AG08395 (cell line): ENCODE results near the gene HYDIN.
"Not testable (repeated sequence)": the region's sequence is repeated elsewhere in the genome, so short reads cannot be mapped to it uniquely, and the experiment has no call there.

Experiments
- DNase-seq: peaks from one replicate; pipeline ENCODE4 v3.0.0; 2012; ENCODE audit warnings: mixed read lengths, low spot score

The HYDIN gene

DNA sequence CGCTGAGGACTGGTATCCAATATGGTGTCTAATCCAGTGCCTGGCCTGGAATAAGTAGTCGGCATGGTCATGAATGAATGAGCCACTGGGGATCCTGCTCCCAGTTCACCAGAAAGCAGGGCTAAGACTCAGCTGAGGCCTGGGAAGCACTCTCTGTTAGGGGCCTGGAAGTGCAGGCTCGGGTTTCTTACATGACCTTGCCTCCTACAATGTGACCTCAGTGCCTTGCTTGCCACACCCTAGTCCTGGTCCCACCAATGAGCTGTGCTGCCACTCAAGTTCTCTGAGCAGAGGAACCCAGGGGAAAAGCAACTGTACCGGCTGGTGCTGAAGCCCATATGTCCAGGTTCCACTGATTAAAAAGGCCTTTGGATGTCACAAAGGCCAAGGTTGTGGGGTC lies 238.0 kb downstream of the HYDIN start:
- not testable (repeated sequence) for DNase-seq

DNA sequence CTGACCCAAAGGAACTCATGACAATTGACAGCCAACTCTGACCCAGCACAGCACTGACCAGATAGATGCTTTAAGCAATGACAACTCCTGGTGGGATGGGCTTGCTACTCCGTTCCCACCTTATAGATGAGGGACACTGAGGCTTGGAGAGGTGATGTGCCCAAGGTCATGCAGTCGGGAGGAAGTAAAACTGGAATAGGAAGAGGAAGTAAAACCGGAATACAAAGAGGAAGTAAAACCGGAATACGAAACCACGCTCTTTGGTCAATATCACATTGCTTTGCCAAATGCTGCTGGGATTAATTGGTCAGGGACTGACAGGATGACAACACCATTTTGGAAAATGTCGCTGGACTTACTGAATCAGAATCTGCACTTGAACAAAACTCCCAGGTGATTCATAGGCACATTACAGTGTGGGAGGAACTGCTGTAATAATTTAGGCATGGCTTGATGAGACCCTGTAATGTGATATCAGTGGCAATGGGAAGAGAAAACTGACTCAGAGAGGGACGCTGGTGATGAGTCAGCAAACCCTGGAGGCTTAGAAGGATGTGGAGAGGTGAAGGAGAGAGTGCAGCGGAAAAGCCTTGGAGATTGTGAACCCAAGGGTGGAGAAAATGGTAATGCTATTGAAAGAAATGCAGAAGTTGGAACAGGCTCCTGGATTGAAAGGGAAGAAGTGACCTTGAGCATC lies 243.4 kb downstream of the HYDIN start:
- not testable (repeated sequence) for DNase-seq

DNA sequence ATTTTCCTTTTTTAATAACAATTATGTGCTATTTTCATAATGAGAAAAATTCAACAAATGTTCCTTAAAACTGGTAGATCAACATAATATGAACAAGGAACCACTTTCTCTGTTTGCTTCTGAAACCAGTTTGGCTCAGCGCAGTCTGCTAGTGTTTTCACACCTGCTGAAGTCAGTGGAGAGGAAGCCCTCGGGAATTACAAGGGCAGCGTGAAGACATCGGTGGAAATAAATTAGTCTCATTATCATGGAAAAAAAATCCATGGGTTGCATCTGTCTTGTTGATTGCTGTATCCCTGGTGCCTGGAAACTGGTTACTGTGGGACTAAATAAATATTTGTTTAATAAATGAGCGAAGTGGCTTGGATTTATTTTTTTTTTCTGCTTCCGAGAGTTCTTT lies 245.8 kb downstream of the HYDIN start:
- not testable (repeated sequence) for DNase-seq

DNA sequence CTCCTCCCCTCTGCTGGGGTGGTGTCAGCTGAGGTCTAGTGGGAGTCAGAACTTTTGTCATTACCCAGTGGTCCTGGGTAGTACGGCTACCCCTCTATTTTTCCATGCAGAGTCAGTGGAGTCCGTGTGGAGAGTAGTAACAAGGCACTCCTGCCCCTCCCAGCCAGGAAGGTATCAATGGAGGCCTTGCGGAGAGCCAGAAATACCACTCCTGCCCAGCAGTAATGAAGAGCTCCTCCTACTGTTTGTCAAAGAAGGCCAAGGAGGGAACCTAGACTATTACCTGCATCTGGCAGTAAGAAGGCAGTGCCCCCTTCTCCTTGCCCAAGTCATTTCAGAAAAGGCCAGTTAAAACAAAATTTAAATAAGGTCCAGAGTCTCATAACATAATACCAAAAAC lies 262.2 kb downstream of the HYDIN start:
- DNase-seq = not testable (repeated sequence)

DNA sequence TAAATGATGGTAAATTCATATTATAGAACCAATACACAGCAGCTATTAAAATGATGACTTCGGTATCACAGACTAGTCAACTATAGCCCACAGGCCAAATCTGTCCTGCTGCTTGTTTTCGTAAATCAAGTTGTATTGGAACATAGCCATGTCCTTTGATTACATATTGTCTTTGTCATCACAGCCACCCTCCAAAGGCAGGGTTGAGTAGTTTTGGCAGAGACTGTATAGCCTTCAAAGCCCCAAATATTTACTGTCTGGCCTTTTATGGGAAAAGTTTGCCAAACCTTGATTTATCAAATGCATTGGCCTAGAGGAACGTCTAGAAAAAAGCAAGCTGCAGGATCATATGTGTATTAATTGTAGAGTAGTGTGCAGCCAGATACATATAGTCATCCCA lies 270.4 kb downstream of the HYDIN start:
- DNase-seq = not testable (repeated sequence)

DNA sequence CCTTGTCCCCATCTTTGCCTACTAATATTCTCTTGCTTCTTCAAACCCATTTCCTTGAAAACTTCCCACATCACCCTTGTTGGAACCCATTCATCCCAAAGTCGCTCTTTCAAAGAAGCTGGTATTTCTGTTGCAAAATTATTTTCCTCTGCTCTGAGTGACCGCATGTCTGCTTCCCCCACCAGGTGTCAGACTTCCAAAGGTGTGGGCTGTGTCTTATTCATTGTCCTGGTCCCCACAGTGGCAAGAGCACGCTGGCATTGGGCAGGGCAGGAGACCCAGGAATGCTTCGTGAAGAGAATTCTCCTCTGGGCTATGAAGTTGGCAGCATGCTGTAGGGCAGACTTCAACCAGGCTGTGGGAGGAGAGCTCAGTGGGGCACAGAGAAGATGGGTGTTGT lies 275.6 kb downstream of the HYDIN start:
- DNase-seq = not testable (repeated sequence)

DNA sequence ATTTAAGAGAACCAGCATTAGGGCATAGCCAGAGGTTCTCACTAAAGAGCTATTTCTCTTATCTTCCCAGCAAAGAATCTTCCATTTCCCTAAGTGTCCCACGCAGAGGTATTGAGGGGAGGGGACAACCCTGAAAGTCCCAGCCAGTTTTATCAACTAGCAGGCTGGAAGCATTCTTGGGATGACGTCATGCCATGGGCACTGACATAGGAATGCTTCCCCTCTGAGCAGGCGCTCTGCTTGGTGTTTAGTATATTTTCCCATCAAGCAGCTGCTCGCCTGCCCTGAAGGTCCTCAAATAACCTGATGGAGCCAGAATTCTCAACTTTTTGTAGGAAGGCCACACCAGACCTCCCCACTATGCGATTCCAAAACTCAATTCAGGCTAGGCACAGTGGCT lies 276.7 kb downstream of the HYDIN start:
- not testable (repeated sequence) for DNase-seq

DNA sequence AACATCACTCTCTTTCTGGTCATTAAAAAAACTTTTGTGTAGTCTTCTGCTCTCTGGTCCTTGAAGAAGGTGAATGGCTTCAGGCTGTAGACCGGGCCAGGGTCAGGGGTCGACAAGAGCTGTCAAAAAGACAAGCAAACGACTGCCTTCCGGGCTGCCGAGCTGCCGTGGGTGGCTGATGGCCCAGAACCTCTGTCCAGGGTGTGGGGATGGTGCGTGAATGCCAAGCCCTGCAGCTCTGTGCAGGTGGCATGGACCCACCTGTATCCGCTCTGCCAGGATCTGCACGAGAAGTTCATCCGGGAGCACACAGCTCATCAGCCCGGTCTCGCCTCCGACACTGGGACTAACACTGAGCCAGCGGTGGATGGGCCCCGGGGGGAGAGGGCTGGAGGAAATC lies 287.0 kb downstream of the HYDIN start:
- not testable (repeated sequence) for DNase-seq

DNA sequence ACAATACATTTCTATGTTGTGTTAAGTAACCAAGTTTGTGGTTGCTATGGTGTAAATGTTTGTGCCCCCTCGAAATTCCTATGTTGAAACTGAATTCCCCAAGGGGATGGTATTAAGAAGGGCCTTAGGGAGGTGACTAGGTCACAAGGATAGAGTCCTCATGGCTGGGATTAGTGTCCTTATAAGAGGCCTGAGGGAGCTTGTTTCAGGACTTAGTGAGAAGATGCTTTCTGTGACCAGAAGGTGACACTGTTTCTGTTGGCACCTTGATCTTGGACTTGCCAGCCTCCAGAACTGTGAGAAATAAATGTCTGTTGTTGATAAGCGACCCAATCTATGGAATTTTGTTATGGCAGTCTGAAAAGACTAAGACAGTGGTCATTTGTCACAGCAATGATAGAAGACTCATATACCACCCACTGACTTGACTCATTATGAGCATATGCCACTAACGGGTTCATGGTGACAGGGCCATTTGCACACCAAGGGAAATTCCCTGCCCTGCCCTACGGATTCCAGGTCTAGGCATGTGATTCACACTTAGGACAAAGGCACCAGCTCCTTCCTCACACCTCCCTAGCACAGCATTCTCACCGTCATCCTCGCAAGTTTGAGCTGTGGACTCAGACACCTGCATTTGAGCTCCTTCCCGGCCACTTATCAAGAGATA lies 290.7 kb downstream of the HYDIN start:
- not testable (repeated sequence) for DNase-seq

DNA sequence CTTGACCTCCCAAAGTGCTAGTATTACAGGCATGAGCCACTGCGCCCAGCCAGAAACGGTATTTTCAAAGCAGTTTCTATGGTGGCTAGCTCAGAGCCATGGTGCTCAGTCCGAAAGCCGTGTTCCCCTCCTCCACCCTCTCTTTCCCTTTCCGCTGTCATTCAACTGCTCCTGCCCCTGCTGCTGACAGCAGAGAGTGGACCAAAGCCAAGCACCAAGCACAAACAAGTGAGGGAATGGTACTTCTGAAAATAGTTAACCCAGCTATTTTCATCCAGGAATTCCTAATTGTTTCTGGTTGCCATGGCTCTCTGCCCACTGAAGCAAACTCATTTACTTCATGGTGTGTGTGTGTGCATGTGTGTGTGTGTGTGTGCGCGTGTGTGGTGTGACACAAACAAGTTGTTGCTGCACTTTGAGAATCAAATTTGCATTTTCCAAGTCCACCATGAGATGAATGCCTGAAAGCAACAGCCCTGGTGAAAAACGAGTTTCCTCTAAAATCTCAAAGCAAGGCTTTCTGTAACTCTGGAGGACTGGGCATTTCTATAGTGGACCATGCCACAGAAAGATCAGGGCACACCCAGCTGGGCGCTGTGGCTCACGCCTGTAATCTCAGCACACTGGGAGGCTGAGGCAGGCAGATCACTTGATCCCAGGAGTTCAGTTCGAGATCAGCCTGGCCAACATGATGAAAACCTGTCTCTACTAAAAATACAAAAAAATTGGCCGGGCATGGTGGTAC lies 293.6 kb downstream of the HYDIN start:
- DNase-seq = not testable (repeated sequence)

DNA sequence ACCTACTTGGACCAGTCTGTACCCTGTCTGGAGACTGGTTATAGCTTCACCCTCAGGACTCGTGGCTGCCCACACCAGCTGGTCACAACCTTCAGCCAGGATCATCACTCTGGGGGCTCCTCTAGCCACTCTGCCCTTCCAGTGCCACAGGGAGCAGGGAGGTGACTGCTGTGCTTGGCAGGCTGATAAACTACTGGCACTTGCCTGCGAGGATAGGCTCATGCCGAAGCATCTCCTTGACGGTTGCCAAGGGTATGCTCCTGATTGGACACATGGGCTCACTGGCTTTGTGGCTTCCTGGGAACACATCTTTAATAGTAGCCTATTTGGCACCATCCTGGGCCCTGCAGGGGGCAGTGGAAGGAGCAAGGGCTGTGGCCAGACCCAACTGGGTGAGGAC lies 295.2 kb downstream of the HYDIN start:
- not testable (repeated sequence) for DNase-seq

DNA sequence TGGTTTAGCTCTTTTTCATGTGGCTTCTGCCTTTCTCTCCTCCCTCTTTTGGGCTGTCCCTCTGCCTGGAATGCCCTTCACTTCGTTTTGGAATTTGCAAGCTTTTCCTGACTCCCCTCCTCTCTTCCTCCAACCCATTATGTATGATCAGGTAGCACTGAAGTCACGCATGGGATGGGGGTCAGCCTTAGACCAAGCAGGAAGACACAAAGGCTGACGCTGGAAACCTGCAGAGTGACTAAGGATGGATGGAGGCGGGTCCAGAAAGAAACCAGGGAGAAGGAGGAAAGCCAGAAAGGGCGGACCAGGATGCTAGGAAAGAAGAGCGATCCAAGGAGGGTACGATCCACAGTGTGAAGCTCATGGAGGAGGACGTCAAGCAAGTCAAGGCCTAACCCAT lies 296.8 kb downstream of the HYDIN start:
- DNase-seq = not testable (repeated sequence)

DNA sequence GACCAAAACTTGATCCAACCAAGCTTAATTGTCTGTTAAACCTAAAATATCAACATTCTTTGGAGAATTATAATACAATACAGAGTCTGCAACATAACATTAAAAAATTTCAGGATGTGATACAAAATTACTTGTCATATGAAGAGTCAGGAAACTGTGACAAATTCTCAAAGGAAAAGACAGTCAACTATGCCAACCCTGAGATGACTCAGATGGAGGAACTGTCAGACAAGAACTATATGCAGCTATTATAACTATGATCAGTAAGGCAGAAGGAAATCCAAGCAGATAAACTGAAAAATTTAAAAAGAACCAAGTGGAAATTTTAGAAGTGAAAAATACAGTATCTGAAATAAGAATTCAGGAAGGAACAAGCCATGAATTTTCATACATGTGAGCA lies 299.8 kb downstream of the HYDIN start:
- DNase-seq = not testable (repeated sequence)

DNA sequence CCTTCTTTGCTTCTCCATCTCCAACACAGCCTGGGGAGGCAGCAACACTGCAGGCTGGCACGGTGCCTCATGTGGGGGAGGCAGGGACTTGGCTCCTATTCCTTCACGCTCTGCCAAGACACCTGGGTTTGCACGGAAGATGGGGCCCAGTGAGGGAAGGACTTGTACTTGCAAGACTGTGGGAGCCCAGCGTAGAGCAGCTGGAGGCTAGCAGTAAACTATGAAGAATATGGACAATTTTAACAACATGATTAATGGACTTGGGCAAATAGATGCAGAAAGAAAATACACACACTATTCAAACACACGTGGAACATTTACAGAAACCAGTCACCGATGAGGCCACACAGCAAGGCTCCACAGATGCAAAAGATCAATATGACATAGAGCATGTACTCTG lies 308.4 kb downstream of the HYDIN start:
- not testable (repeated sequence) for DNase-seq

DNA sequence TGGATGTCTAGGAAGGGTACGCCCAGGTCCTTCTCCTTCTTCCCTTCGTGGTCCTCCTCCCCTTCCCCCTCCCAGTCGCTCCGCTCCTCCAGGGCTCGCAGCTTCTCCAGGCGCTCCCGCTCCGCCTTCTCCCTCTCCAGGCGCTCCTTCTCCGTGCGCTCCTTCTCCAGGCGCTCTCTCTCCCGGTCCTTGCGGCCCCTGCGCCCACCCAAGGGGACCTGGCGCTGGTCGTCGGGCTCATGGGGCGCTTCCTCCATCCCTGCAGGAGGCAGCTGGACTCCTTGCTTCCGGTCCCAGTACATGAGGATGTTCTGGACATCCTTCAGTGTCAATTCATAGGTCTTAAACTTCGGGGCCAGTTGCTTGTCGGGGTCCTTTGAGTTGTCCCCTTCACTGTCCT lies 309.9 kb downstream of the HYDIN start:
- not testable (repeated sequence) for DNase-seq

DNA sequence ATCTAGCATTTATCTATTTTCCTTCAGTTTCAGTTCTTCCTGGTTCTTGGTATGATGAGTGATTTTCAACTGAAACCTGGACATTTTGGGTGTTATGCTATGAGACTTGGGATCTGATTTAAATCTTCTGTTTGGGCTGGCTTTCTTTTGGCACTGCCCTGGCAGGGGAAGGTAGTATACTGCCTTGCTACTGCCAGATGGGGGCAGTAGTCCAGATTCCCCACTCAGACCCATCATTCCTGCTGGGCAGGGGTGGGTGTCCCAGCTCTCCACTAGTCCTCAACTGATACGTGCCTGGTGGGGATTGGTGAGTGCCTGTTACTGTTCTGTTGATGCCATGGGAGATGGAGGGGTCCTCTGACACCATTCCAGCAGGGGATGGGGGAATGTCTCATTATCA lies 342.3 kb downstream of the HYDIN start:
- DNase-seq = not testable (repeated sequence)

DNA sequence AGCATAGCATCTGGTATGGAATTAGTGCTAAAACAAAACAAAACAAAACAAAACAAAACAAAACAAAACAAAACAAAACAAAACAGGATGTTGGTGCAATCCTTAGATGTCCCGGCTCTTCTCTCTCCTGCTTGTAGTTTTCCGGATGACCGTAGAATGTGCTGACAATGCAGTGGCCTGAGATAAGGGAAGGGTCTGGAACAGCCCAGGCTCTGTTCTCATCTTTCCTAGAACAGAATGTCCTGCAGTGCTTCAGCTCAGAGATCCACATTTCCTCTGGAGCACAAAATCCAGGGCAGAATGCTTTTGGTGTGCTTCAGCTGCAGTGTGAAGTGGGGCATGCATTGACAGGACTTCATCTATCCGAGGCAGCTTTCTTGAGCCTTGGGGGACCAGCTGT lies 345.9 kb downstream of the HYDIN start:
- DNase-seq = not testable (repeated sequence)

DNA sequence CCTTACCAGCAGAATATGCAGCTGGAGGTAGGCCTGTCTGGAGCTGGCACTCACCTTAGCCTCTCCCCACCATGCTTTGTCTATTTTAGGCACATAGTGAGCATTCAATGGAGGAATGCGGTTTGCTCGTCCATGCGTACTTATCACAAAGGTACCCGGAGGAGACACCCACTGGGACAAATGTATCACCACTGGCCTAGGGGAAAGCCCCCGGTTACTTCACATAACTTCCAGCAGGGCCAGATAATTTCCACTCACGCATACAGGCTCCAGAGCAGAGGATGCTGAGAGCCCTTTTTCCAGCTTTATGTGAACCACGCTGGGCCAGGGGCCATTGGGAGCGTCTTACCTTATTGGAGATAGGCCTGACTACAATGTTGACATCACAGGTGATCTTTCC lies 348.2 kb downstream of the HYDIN start:
- DNase-seq = not testable (repeated sequence)

DNA sequence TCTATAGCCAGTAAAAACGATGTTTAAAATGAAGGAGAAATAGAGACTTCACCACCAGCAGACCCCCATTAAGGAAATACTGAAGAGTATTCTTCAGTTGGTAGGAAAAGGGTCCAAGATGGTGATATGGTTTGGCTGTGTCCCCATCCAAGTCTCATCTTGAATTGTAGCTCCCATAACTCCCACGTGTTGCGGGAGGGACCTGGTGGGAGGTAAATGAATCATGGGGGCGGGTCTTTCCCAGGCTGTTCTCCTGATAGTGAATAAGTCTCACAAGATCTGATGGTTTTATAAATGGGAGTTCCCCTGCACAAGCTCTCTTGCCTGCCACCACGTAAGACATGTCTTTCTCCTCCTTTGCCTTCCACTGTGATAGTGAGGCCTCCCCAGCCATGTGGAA lies 352.6 kb downstream of the HYDIN start:
- DNase-seq = not testable (repeated sequence)

DNA sequence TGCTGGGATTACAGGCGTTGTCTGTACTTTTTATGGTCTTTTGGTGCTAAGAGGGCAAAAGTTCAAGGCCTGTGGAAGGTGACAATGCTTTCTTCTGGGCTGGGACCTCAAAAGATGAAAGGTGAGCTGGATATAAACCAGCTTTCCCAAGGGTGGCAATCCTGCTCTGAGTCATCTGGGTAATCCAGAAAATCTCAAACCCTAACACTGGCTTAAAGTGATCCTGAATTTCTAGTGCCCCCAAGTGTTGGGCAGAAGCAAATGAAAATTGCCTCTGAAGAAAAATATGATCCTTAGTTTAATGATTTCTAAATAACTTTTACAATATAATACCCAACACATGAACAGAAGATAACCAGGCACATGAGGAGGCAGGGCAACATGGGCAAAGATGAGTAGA lies 354.1 kb downstream of the HYDIN start:
- DNase-seq = not testable (repeated sequence)

DNA sequence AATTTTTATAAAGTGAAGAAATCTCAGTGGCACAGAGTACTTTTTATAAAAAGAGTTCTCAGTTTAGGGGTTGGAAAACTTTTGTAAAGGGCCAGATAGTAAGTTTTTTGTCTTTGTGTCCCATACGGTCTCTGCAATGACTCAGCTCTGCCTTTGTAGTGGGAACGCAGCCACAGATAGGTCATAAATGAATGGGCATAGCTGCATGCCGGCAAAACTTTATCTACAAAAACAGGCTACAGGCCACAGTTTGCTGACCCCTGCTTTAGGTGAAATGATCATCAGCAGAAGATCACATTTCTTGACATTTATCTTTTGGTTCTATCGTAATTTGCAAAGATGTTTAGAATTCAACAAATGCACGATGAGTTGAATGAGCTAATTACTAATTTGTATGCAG lies 365.8 kb downstream of the HYDIN start:
- not testable (repeated sequence) for DNase-seq

DNA sequence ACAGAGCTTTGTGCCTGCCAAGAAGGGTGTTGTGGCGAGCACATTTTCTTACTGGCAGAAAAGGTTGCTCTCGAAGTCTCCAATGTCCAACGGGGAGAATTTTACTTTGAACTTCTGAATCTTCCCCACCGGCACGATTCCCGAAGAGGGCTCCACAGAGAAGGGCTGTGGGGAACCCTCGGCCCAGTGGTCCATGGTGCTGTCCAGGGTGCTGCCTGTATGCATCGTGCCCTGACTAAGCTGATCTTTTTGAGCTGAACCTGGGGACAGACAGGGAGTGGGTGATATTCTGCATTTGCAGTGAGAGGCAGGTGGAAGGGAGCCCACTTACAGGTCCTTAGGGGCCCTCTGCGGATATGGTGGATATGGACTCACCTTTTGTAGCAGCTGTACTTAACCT lies 368.5 kb downstream of the HYDIN start:
- not testable (repeated sequence) for DNase-seq

DNA sequence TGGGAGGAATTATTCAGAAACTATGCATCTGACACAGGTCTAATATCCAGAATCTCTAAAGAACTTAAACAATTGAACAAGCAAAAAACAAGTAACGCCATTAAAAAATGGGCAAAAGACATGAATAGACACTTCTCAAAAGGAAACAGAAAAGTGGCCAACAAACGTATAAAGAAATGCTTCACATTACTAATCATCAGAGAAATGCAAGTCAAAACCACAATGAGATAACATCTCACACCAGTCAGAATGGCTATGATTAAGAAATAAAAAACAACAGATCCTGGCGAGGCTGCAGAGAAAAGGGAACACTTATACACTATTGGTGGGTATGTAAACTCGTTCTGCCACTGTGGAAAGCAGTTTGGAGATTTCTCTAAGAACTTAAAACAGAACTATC lies 379.2 kb downstream of the HYDIN start:
- DNase-seq = not testable (repeated sequence)
